Hepatocyte (in vitro differentiated cells): ENCODE measurements around the gene DPEP1.
"Not testable (repeated sequence)": the region's sequence is repeated elsewhere in the genome, so short reads cannot be mapped to it uniquely, and the experiment has no call there.

Source experiments
- CTCF ChIP-seq: fragments of 200-600 bp; sonication (generic); IDR thresholded peaks from 2 replicates; pipeline ENCODE4 v1.5.1; 2016; ENCODE audit warnings: antibody characterized with exemption, mild to moderate bottlenecking; ENCODE audit not compliant: poor library complexity
- EZH2 ChIP-seq: fragments of 200-600 bp; sonication (generic); IDR thresholded peaks from 2 replicates; pipeline ENCODE4 v1.6.1; 2016; ENCODE audit warnings: antibody characterized with exemption, mild to moderate bottlenecking, borderline replicate concordance
- EZH2phosphoT487 ChIP-seq: fragments of 200-600 bp; sonication (generic); IDR thresholded peaks from one replicate; pipeline ENCODE4 v1.6.1; 2018; ENCODE audit warnings: antibody characterized with exemption, mild to moderate bottlenecking, low read depth, moderate library complexity; ENCODE audit not compliant: unreplicated experiment, severe bottlenecking

- not testable (repeated sequence) for TF ChIP-seq EZH2, CTCF, EZH2phosphoT487
Measured at GRCh38 chr16:89671565-89671964, 58.1 kb downstream of the DPEP1 start.
